SJCRH30 (cell line): Measurements from ENCODE around the gene KCTD15. TPM values are rescaled to one million over a fixed set of nuclear protein-coding genes. Genes with fewer than 3 reads are reported as not detected.
"Not testable (repeated sequence)": the region's sequence is repeated elsewhere in the genome, so short reads cannot be mapped to it uniquely, and the experiment has no call there.

Experiments used
- DNase-seq, 2 experiments: peaks; one replicate each; pipeline ENCODE4 v3.0.0-alpha.2; 2015 to 2020
- H3K27ac ChIP-seq: fragments of 250-450 bp; sonication (Bioruptor Pico); 2 replicates; pipeline ENCODE4 v1.5.1; 2020; ENCODE audit warnings: mild to moderate bottlenecking, moderate library complexity
- H3K27me3 ChIP-seq: fragments of 250-450 bp; sonication (Bioruptor Pico); 2 replicates; pipeline ENCODE4 v1.5.1; 2020; ENCODE audit warnings: mild to moderate bottlenecking, moderate library complexity
- H3K36me3 ChIP-seq: fragments of 250-450 bp; sonication (Bioruptor Pico); 2 replicates; pipeline ENCODE4 v1.5.1; 2020; ENCODE audit warnings: mild to moderate bottlenecking, moderate library complexity
- H3K4me1 ChIP-seq: fragments of 250-450 bp; sonication (Bioruptor Pico); 2 replicates; pipeline ENCODE4 v1.5.1; 2020; ENCODE audit warnings: mild to moderate bottlenecking, moderate library complexity
- H3K4me3 ChIP-seq: fragments of 250-450 bp; sonication (Bioruptor Pico); 2 replicates; pipeline ENCODE4 v1.5.1; 2020; ENCODE audit warnings: mild to moderate bottlenecking, moderate library complexity
- H3K9me3 ChIP-seq: fragments of 250-450 bp; sonication (Bioruptor Pico); replicated peaks from 2 replicates; pipeline ENCODE4 v1.5.1; 2020; ENCODE audit warnings: mild to moderate bottlenecking, moderate library complexity
- total RNA-seq: library from RNA; depleted of rRNA; stranded (reverse); fragments of >200 nt; shearing (Covaris generic); gene quantifications from 2 replicates; pipeline ENCODE4 v1.2.3, GENCODE V29; 2014

Gene KCTD15
- total RNA-seq, 1 experiment from 2014 or later: 42.0 TPM

DNA sequence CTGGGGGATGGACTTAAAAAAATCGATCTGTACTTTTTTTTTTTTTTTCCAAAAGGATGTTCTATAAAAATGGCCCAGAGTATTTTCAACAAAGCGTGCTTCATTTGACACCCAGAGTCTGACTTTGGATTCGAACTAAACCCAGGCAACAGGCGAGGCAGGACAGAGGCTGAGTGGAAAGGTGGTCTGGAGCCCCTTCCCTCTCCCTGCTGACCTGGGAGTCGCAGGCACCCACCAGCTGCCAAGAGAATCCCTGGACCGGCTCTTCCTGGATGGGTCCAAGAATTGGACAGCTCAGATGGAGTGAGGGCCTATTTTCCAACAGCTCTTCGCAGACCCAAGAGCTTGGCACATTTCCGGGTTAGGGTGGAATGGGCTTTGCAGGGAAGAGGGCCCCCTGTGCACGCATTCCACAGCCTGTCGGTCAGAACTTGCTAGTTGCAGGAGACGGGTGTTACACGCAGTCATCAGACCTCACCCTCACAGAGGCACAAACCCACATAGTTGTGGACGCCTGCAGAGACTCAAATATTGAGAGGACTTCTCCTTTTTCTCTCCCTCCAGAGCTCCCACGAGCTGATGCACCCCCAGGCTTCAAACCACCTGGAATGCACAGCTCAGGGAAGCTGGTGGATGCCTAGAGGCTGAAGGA lies 15.2 kb downstream of the KCTD15 start:
- Histone ChIP-seq H3K4me1 (no peaks in the 10 kb centered on the region), H3K4me3 (no peak overlapping the region), H3K27ac (no peak overlapping the region), H3K9me3 (no peaks in the 10 kb centered on the region), H3K27me3 (no peaks in the 10 kb centered on the region), H3K36me3 (peaks cover 27% of the 10 kb centered on the region)
- DNase-seq: no peak

GRCh38 chr19:33812388-33813330 lies 16.0 kb downstream of the KCTD15 start:
- DNase-seq: no peak
- Histone ChIP-seq H3K9me3 (no peaks in the 10 kb centered on the region), H3K4me3 (no peak overlapping the region), H3K4me1 (no peaks in the 10 kb centered on the region), H3K27me3 (no peaks in the 10 kb centered on the region), H3K36me3 (peaks cover 21% of the 10 kb centered on the region), H3K27ac (no peak overlapping the region)

DNA sequence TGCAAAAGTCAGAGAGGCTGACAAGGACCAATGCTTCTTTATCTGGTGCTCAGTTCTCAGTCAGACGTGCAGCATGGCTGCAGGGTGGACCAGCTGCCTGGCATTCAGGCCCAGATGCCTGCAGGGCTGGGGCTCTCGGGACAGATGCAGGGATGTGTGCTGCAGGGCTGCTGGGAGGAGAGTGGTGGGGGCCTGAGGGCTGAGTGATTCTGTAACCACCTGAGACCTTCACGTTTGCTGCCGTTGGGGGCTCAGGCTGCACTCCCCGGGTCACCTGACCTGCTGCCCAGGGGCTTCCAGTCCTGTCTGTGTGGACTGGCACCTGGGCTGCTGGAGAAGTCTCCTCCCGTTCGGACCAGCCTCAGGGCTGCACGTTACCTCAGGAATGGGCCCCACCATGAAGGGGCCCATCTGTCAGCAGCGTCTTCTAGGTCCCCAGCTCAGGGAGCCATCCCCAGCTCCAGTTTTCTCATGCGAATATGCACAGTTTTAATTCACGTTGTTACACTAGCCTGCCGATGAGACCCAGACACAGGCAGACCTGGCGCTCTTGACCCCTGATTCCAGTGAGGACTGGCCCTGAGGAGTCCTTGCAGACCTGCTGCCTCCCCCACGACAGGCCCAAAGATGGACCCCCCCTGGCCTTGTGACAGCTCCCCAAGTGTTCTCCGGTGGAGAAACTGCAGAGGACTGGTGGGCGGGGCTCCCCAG lies 16.9 kb downstream of the KCTD15 start:
- DNase-seq: no peak
- Histone ChIP-seq H3K27ac (no peak overlapping the region), H3K4me1 (no peaks in the 10 kb centered on the region), H3K36me3 (peaks cover 18% of the 10 kb centered on the region), H3K9me3 (no peaks in the 10 kb centered on the region), H3K27me3 (no peaks in the 10 kb centered on the region), H3K4me3 (no peak overlapping the region)

GRCh38 chr19:33814181-33815165 lies 17.8 kb downstream of the KCTD15 start:
- peaks cover 12% of the 10 kb centered on the region for H3K36me3 ChIP-seq
- H3K4me1 ChIP-seq: no peaks in the 10 kb centered on the region
- no peaks in the 10 kb centered on the region for H3K9me3 ChIP-seq
- no peak for DNase-seq
- no peak overlapping the region for H3K27ac ChIP-seq
- H3K27me3 ChIP-seq: no peaks in the 10 kb centered on the region
- H3K4me3 ChIP-seq: no peak overlapping the region

DNA sequence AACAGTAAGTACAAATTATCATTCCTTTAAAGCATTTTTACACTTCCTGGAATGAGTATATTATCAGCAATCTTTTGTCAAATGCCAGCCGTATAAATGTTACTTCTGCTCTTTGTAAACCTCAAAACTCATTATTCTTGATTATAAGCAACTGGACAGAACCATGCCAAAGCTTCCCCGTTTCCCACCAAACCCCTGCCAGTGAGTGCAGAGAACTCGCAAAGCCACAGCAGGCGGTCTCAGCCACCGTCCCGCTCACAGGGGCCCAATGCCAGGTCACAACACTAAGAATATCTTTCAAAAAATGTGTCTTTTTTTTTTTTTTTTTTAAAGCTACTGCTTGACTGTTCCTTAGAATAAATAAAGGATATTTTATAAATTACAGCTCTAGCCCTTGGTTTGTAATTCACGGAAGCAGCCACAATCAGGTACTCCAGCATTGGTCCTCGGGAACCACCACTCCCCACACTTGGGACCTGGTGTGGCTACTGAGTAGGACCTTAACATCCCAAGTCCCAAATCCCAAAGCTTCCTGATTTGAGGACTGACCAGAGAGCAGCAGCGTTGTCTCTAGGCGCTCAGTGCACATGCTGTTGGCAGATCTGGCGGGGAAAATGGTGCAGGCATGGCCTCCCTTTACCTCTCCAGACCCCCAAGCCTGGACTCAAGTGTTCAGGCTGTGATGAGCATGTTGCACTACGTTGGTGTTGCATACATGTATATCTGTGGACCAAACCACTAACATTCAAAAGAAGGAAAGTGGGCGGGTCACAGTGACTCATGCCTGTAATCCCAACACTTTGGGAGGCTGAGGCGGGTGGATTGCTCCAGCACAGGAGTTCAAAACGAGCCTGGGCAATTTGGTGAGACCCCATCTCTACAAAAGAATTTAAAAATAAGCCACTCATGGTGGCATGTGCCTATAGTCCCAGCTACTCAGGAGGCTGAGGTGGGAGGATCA lies 19.0 kb downstream of the KCTD15 start:
- H3K4me3 ChIP-seq: no peak overlapping the region
- no peak overlapping the region for H3K27ac ChIP-seq
- peaks cover 10% of the 10 kb centered on the region; the same call in 1 of the 2 replicates for H3K36me3 ChIP-seq
- DNase-seq: no peak
- no peaks in the 10 kb centered on the region for H3K9me3 ChIP-seq
- no peaks in the 10 kb centered on the region for H3K4me1 ChIP-seq
- no peaks in the 10 kb centered on the region for H3K27me3 ChIP-seq

GRCh38 chr19:33818411-33818810 lies 21.7 kb downstream of the KCTD15 start:
- Histone ChIP-seq H3K4me3 (no peak overlapping the region), H3K27ac (no peak overlapping the region), H3K36me3 (no peaks in the 10 kb centered on the region), H3K27me3 (no peaks in the 10 kb centered on the region), H3K9me3 (no peaks in the 10 kb centered on the region), H3K4me1 (no peaks in the 10 kb centered on the region)
- DNase-seq: no peak

- not testable (repeated sequence) for H3K4me1 ChIP-seq, H3K27ac ChIP-seq, H3K36me3 ChIP-seq, DNase-seq, H3K9me3 ChIP-seq, H3K27me3 ChIP-seq, H3K4me3 ChIP-seq
Measured at GRCh38 chr19:33819078-33819477, 22.4 kb downstream of the KCTD15 start.

DNA sequence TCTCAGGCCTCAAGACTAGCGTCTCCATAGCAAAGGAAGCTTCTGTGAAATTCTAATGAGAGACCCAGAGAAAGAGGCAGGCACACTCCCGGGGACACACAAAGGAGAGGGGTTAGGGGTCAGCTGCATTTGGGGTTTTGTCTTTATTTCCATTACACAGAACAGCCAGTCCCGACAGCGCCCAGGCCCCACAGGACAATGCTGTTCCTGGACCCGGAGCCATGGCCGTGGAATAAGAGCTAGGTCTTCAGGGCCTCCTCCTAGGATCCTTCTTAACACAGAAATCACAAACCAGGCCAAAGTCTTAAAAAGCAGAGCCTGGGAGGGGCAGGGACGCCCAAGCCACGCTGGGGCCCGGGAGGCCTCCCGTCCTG lies 22.8 kb downstream of the KCTD15 start:
- Histone ChIP-seq H3K4me3 (no peak overlapping the region), H3K27ac (no peak overlapping the region), H3K27me3 (no peaks in the 10 kb centered on the region), H3K36me3 (no peaks in the 10 kb centered on the region), H3K4me1 (no peaks in the 10 kb centered on the region), H3K9me3 (no peaks in the 10 kb centered on the region)
- no peak for DNase-seq

DNA sequence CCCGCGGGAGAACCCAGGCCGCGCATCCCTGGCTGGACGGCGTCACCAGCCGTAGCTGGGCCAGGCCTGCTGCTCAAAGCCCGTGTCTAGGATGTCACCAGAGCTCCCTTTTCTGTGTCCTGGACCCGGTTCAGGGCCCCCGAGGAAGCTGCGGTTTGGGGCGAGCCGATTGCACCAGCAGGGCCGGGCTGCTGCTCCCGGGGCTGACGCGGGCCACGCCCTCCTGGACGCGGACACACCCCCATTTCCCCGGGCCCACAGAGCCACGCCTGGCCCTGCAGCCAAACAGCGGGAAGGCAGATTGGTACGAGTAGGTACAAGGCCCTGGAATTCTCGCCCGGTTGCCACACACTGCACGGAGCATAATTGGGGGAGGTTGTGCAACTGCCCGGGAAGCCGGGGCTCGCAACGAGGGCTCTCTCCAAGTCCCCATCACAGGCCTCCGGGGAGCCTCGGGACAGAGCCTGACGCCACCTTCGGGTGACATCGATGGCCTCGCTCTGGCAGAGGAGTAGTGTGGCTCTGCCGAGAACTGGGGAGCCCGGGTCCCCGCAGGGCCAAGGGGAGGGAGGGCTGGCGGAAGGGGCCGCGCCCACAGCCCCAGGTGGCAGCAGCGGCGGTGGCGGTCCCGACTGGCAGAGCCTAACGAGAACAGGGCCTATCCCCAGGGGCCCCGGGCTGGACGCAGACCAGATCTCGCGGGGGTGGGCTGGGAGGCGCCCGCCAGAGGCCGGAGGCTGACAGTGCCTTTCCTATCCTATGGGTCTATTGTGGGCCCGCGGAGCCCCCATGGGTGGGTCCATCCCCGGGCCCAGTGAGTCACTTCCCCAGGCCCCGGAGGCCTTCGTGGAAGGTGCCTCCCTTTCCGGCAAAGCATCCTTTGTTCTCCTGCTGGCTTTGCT lies 23.5 kb downstream of the KCTD15 start:
- H3K4me3 ChIP-seq: no peak overlapping the region
- no peaks in the 10 kb centered on the region for H3K4me1 ChIP-seq
- no peaks in the 10 kb centered on the region for H3K27me3 ChIP-seq
- DNase-seq: no peak
- H3K27ac ChIP-seq: no peak overlapping the region
- no peaks in the 10 kb centered on the region for H3K36me3 ChIP-seq
- H3K9me3 ChIP-seq: no peaks in the 10 kb centered on the region

- no peaks in the 10 kb centered on the region for H3K27me3 ChIP-seq
- H3K36me3 ChIP-seq: no peaks in the 10 kb centered on the region
- no peak overlapping the region for H3K4me3 ChIP-seq
- no peaks in the 10 kb centered on the region for H3K9me3 ChIP-seq
- DNase-seq: no peak
- no peak overlapping the region for H3K27ac ChIP-seq
- H3K4me1 ChIP-seq: no peaks in the 10 kb centered on the region
Measured at GRCh38 chr19:33821871-33822270, 25.2 kb downstream of the KCTD15 start.

GRCh38 chr19:33823341-33823740 lies 26.7 kb downstream of the KCTD15 start:
- H3K4me1 ChIP-seq: no peaks in the 10 kb centered on the region
- no peak overlapping the region for H3K27ac ChIP-seq
- H3K36me3 ChIP-seq: no peaks in the 10 kb centered on the region
- H3K4me3 ChIP-seq: no peak overlapping the region
- DNase-seq: no peak
- no peaks in the 10 kb centered on the region for H3K9me3 ChIP-seq
- H3K27me3 ChIP-seq: no peaks in the 10 kb centered on the region

DNA sequence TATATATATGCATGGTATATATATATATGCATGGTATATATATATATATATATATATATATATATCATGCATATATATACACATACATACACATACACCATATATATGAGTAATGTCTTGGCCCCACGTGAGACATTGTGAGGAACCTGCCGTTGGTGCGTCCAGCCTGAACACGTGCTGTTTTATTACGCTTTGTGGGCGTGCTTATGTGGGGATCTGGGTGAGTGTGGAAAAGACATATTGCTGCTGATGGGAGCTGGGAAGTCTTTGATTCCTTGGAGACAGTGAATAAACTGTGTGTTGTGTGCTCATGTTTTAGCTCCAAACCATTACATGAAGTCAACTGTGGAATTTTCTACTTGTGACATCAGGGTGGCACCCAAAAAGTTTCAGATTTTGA lies 28.9 kb downstream of the KCTD15 start:
- no peak overlapping the region for H3K4me3 ChIP-seq
- no peaks in the 10 kb centered on the region for H3K9me3 ChIP-seq
- no peaks in the 10 kb centered on the region for H3K27me3 ChIP-seq
- no peaks in the 10 kb centered on the region for H3K36me3 ChIP-seq
- no peaks in the 10 kb centered on the region for H3K4me1 ChIP-seq
- no peak overlapping the region for H3K27ac ChIP-seq
- DNase-seq: no peak
